GM13977 (cell line): ENCODE data around the gene SERPINC1.
"Not testable (repeated sequence)": the region's sequence is repeated elsewhere in the genome, so short reads cannot be mapped to it uniquely, and the experiment has no call there.

Experiments used
- DNase-seq: peaks from one replicate; pipeline ENCODE4 v3.0.0; 2012; ENCODE audit warnings: low spot score
- CTCF ChIP-seq: IDR thresholded peaks from 2 replicates; pipeline ENCODE4 v1.5.1; 2012; ENCODE audit warnings: mild to moderate bottlenecking, control low read depth; ENCODE audit not compliant: insufficient read depth; ENCODE audit errors: extremely low read depth, missing control alignments
- in situ Hi-C: fragments of 300-500 bp; cut with MboI; formaldehyde crosslinking; loops from one replicate; pipeline ENCODE4 v1.12.0; 2022; ENCODE audit warnings: low sequenced_read_pairs, low pct_unique_long_range_greater_than_20kb, mixed read lengths, inconsistent platforms; ENCODE audit not compliant: unreplicated experiment

The SERPINC1 gene

DNA sequence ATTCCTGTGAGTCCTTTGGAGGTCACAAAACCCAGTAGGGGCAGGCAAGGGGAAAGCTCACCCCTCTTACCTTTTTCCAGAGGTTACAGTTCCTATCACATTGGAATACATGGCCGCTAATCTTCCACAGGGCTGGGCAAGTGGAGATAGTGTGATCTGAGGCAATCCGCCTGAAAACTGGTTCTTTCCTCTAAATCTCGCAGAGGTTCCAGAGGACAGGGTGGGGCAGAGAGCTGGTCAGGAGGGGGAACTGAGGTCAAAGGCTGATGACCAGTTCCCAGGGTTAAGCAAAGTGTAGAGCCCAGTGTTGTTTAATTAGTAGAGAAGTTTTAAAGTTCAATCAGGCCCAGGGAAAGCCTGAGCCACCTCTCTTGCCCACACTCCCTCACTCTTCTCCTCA, at the start of gene SERPINC1:
Gene SERPINC1, minus strand, starts transcription at position 179 of the 400 bp plus-strand sequence. Its CDS starts 68 bp downstream, at position 111.
- DNase-seq: no peak
- in situ Hi-C loops: no loop called here
- no peak for TF ChIP-seq CTCF

DNA sequence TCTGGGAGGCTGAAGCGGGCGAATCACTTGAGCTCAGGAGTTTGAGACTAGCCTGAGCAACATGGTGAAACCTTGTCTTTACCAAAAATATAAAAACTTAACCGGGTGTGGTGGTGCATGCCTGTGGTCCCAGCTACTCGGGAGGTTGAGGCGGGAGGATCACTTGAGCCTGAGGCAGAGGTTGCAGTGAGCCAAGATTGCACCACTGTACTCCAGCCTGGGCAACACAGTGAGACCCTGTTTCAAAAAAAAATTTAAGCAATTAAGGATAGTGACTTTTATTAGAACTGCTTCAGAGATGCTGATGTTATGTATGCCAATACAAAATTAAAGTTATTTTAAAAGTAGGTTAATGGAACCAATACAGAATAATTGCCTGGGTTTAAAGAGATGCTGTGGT, 48.8 kb upstream of the SERPINC1 start:
- in situ Hi-C loops, DNase-seq: not testable (repeated sequence)

GRCh38 chr1:173963477-173963876, 46.4 kb upstream of the SERPINC1 start:
- DNase-seq: no peak
- in situ Hi-C loops: no loop called here
- no peak for TF ChIP-seq CTCF

DNA sequence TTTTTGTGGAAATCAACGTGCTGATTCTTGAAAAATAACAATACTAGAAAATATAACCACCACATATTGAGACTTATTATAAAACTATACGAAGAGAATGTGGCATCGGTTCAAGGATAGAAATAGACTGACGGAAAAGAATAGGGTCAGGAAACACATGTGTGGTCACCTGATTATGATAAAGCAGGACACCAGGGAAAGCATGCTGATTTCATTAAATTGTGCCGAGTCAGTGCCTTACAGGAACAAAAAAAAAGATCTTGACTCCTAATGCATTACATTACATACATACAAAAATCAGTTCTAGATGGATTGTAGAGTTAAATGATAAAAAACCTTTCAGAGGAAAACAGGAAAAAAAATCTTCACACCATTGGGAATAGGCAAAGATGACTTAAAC, 43.5 kb upstream of the SERPINC1 start:
- in situ Hi-C loops: no loop called here
- no peak for TF ChIP-seq CTCF
- DNase-seq: no peak

- DNase-seq: no peak
- in situ Hi-C loops: no loop called here
- no peak for TF ChIP-seq CTCF
Observed at GRCh38 chr1:173954179-173954578, 37.1 kb upstream of the SERPINC1 start.

GRCh38 chr1:173948594-173948993, 31.5 kb upstream of the SERPINC1 start:
- in situ Hi-C loops: no loop called here
- no peak for TF ChIP-seq CTCF

DNA sequence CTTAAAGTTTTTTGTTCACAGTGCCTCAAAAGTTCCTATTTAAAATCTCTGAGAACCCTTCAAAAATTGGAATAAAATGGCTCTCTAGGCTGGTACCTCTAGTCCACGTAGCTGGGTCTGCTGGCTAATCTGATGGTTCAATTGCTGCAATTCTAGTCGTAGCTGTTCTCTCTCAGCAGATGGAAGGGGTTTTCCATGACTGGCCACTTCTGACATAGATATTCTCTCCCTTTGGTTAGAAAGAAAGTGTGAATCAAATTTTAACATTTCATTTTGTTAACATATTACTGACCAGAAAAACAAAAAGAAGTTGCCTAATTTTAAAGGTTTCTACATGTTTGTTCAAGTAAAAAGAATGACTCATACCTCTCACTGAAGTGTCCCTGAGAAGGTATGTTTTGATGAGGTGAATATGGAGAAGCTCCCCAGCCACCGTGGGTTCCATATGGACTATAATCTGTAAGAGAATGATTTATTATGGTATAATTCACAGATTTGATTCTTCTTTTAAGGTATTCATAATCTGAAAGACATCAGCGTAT, 29.3 kb upstream of the SERPINC1 start:
- in situ Hi-C loops: no loop called here
- TF ChIP-seq CTCF: no peak
- no peak for DNase-seq

More at GRCh38 chr1:173948594-173948993, 31.5 kb upstream of the SERPINC1 start:
- DNase-seq: no peak
